Gastroesophageal sphincter (tissue), 4 donors: ENCODE data around the gene TBATA. TPM values are rescaled to one million over a fixed set of nuclear protein-coding genes. Genes with fewer than 3 reads are reported as not detected.

Experiments used
- ATAC-seq: fragments of 150-250 bp; one replicate; pipeline ENCODE4 v1.9.1; 2016; ENCODE audit warnings: mild to moderate bottlenecking, moderate library complexity
- H3K27ac ChIP-seq, 4 donors: fragments of 200-600 bp; sonication (generic) in 3 of 4; 1 replicate in 3 of 4; 2 replicates in 1 of 4; pipeline ENCODE4 v1.5.1; 2016 to 2019
- H3K27me3 ChIP-seq: fragments of 200-600 bp; sonication (generic); one replicate; pipeline ENCODE4 v1.5.1; 2019
- H3K36me3 ChIP-seq, 2 donors: fragments of 200-600 bp; sonication (generic); one replicate each; pipeline ENCODE4 v1.5.1; 2019; ENCODE audit warnings: control low read depth in 1 of 2
- H3K4me1 ChIP-seq, 3 donors: fragments of 200-600 bp; sonication (generic); 1 replicate in 2 of 3; 2 replicates in 1 of 3; pipeline ENCODE4 v1.5.1; 2016 to 2019; ENCODE audit warnings: control low read depth in 2 of 3
- H3K4me3 ChIP-seq, 2 donors: fragments of 200-600 bp; sonication (generic); one replicate each; pipeline ENCODE4 v1.5.1; 2019; ENCODE audit warnings: mild to moderate bottlenecking in 1 of 2, moderate library complexity in 1 of 2
- H3K9me3 ChIP-seq, 3 donors: fragments of 200-600 bp; sonication (generic); one replicate each; pipeline ENCODE4 v1.5.1; 2017 to 2019; ENCODE audit warnings: control low read depth in 2 of 3
- EP300 ChIP-seq: sonication (generic); formaldehyde crosslinking; IDR thresholded peaks from one replicate; pipeline ENCODE4 v1.6.1; 2017; ENCODE audit warnings: antibody characterized with exemption, mild to moderate bottlenecking
- POLR2A ChIP-seq, 2 donors: fragments of 450-650 bp; IDR thresholded peaks; one replicate each; pipeline ENCODE4 v1.6.1; 2017; ENCODE audit warnings: antibody characterized with exemption in 2 of 2, mild to moderate bottlenecking in 2 of 2, moderate library complexity in 1 of 2
- POLR2AphosphoS5 ChIP-seq: sonication (generic); formaldehyde crosslinking; IDR thresholded peaks from one replicate; pipeline ENCODE4 v1.6.1; 2017; ENCODE audit warnings: antibody characterized with exemption
- WGBS, 2 donors: methylation state at CpG; one replicate each; pipeline ENCODE4 v1.1.5; 2018; ENCODE audit warnings: low coverage in 1 of 2; 5-methylcytosine and 5-hydroxymethylcytosine counted together
- total RNA-seq, 4 donors: library from RNA; depleted of rRNA; stranded (reverse); fragments of >200 nt; gene quantifications; one replicate each; pipeline ENCODE4 v1.1.0, GENCODE V29; 2016
- TF ChIP-seq, protein P1 (sequence below), 4 experiments: fragments of 200-600 bp in 2 of 4; fragments of 450-650 bp in 2 of 4; sonication (generic) in 1 of 4; IDR thresholded peaks; one replicate each; pipeline ENCODE4 v1.5.1; 2017 to 2019; ENCODE audit warnings: antibody characterized with exemption in 4 of 4, mild to moderate bottlenecking in 2 of 4, moderate library complexity in 2 of 4

TBATA gene
- total RNA-seq, 4 donors from 2014 or later: not detected

DNA sequence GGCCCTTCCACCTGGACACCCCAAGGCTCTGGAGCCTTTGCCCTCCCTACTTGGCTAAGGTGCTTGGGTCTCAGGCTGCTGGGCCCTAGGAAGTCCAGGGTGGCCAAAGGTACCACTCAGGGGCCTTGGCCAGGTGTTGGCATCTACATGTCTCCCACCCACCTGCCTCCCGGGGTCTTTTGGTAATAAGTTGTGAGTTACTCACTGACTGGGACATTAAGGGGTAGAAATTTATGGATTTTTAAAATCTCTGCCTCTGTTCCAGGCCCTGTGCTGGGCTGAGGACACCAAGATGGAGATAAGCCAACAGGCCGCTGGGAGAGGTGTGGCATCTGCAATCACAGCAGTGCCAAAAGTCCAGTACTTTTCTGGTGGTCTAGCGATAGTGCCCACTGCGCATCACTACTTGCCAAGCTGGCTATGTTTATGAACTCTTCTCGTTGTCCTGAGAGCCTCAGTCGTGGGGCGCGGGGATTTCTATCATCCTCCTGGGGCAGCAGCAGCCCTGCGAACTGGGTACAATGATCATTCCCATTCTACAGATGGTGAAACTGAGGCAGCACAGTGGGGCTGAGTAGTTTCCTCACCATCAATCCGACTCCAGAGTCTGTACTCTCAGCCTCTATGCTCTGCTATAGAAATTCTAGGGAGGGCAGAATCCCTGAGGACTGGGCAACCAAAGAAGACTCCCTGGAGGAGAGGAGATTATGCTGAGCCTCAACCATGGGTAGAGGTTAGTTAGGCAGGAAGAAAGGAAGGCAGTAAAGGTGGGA is 36.2 kb downstream of the TBATA start:
- no peak for TF ChIP-seq POLR2A (IDR thresholded peaks at IDR 0.05)
- TF ChIP-seq, protein P1, sequence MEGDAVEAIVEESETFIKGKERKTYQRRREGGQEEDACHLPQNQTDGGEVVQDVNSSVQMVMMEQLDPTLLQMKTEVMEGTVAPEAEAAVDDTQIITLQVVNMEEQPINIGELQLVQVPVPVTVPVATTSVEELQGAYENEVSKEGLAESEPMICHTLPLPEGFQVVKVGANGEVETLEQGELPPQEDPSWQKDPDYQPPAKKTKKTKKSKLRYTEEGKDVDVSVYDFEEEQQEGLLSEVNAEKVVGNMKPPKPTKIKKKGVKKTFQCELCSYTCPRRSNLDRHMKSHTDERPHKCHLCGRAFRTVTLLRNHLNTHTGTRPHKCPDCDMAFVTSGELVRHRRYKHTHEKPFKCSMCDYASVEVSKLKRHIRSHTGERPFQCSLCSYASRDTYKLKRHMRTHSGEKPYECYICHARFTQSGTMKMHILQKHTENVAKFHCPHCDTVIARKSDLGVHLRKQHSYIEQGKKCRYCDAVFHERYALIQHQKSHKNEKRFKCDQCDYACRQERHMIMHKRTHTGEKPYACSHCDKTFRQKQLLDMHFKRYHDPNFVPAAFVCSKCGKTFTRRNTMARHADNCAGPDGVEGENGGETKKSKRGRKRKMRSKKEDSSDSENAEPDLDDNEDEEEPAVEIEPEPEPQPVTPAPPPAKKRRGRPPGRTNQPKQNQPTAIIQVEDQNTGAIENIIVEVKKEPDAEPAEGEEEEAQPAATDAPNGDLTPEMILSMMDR (IDR thresholded peaks at IDR 0.05): no peak
- no peak for TF ChIP-seq POLR2AphosphoS5
- no peak for TF ChIP-seq EP300
- no peaks in the 10 kb centered on the region for H3K9me3 ChIP-seq
- H3K4me3 ChIP-seq: no peak overlapping the region
- H3K27me3 ChIP-seq: no peaks in the 10 kb centered on the region
- 89% methylated on average over 4 of the region's 10 CpGs; no CpG with 5 or more reads in 1 of the 2 donors for WGBS, 2 donors
- H3K36me3 ChIP-seq: no peaks in the 10 kb centered on the region
- no peak for ATAC-seq
- H3K27ac ChIP-seq: no peak overlapping the region
- no peaks in the 10 kb centered on the region for H3K4me1 ChIP-seq

DNA sequence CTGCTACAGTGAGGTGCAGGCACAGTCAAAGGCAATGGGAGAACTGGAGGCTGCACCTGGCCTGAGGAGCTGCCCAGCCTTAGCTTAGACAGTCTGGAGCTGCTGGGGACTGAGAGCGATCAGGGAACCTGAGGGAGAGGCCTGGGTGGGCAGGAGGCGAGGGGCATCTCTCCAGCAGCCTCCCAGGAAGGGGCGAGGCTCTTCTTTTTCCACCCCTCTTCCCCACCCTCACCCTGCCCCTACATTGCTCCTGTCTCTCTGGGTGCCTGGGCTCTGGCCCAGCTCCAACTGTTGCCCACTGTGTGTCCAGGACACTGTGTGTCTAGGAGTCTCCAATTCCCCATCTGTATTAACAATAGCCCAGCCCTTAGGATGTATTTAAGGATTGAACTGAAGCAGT is 36.9 kb downstream of the TBATA start:
- H3K27me3 ChIP-seq: no peaks in the 10 kb centered on the region
- ATAC-seq: no peak
- peaks cover 0 to 3% (median under 1%) of the 10 kb centered on the region in 3 donors for H3K4me1 ChIP-seq
- H3K27ac ChIP-seq: no peak overlapping the region
- no peaks in the 10 kb centered on the region for H3K9me3 ChIP-seq
- no peak overlapping the region for H3K4me3 ChIP-seq
- no peaks in the 10 kb centered on the region for H3K36me3 ChIP-seq
- TF ChIP-seq POLR2AphosphoS5 (no peak), EP300 (no peak), POLR2A (IDR thresholded peaks at IDR 0.05) (no peak)
- TF ChIP-seq, protein P1 (IDR thresholded peaks at IDR 0.05): no peak
- 80% methylated on average over 3 of the region's 3 CpGs; no CpG with 5 or more reads in 1 of the 2 donors for WGBS, 2 donors

DNA sequence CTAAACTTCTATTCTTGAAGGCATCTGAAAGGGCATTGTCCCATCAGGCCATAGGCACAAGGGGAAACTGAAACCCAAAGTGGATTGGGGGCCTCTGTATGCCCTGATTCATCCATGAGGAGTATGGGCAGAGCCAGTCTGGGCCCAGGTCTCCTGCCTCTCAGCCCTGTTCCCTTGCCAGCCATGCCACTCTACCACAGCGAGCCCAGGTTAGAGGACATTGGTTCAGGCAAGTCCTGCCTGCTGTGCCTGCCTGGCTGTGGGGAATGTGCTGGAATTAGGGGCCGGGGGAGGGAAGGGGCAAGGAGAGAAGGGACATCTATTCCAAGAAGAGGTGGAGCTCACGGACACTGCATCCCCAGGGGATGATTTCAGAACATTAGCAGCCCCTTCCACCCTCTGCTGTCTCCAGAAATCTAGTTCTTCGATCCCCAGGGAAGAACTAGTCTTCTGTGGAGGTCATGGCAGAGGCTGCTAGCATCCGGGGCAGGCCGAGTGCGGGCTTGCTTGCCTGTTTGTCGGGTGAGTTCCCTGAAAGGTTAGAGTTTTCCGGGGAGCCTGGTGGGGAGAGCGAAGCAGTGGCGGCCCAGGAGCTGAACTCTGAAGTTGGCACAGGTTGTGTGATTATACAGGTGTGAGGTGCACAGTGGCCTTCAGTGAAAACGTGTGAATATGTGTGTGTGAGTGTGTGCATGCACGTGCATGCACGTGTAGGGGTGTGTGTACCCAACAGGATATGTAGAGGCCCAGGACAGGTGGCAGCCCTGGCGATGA is 37.8 kb downstream of the TBATA start:
- H3K4me1 ChIP-seq: peaks cover 0 to 13% (median 9%) of the 10 kb centered on the region in 3 donors
- H3K36me3 ChIP-seq: no peaks in the 10 kb centered on the region
- no peak overlapping the region for H3K27ac ChIP-seq
- no peaks in the 10 kb centered on the region for H3K9me3 ChIP-seq
- no peak for TF ChIP-seq POLR2A (IDR thresholded peaks at IDR 0.05)
- TF ChIP-seq EP300: no peak
- no peak for TF ChIP-seq POLR2AphosphoS5
- TF ChIP-seq, protein P1 (IDR thresholded peaks at IDR 0.05): no peak
- 83 to 89% methylated on average over 4 to 7 of the region's 15 CpGs for WGBS, 2 donors
- ATAC-seq: no peak
- H3K27me3 ChIP-seq: no peaks in the 10 kb centered on the region
- H3K4me3 ChIP-seq: no peak overlapping the region

DNA sequence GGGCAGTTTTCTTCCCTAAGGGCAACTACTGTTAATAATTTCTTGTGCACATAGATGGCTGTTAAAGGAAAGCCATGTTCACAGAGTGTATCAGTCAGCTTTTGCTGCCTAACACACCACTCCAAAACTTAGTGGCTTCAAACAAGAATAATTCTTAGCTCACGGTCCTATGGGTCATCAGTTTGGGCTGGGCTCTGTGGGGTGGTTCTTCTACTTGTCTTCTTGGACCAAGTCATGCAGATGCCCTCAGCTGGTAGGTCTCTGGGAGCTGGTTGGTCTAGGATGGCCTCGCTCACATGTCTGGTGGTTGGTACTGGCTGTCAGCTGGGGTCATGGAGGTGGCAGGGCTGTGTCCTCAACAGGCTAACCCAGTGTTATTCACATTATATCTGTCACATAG is 39.6 kb downstream of the TBATA start:
- Histone ChIP-seq H3K27ac (no peak overlapping the region), H3K36me3 (no peaks in the 10 kb centered on the region), H3K4me3 (no peak overlapping the region), H3K9me3 (no peaks in the 10 kb centered on the region), H3K4me1 (peaks cover 0 to 20% (median 9%) of the 10 kb centered on the region in 3 donors), H3K27me3 (no peaks in the 10 kb centered on the region)
- TF ChIP-seq POLR2AphosphoS5 (no peak), EP300 (no peak), POLR2A (IDR thresholded peaks at IDR 0.05) (no peak)
- TF ChIP-seq, protein P1 (IDR thresholded peaks at IDR 0.05): no peak
- 90 to 100% methylated on average over 1 to 2 of the region's 2 CpGs for WGBS, 2 donors
- ATAC-seq: no peak
